Measurements from ENCODE around the gene NTHL1.
"Not testable (repeated sequence)": the region's sequence is repeated elsewhere in the genome, so short reads cannot be mapped to it uniquely, and the experiment has no call there.

NTHL1 gene

DNA sequence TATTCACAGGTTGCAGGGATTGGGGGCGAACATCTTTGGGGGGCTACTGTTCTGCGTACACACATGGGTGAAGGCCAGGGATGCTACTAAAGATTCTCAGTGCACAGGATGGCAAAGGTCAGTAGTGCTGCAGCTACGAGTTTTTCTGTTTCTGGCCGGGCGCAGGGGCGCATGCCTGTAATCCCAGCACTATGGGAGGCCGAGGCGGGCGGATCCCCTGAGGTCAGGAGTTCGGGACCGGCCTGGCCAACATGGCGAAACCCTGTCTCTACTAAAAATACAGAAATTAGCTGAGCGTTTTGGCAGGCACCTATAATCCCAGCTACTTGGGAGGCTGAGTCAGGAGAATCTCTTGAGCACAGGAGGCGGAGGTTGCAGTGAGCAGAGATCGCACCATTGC lies 34.1 kb downstream of the NTHL1 start:
- ChIA-PET POLR2A (interaction anchor here (1.9 kb wide), 1 partner anchor 49 kb away, joined by 5 read pairs; the partner anchor contains the start of gene RPS2), CTCF (interaction anchor here (1.1 to 2.5 kb wide), 3 partner anchors 9 to 138 kb away, joined by 3 to 11 read pairs (median 11); no protein-coding TSS in a partner anchor)
- peaks cover 9% of the 10 kb centered on the region for H3K4me1 ChIP-seq (ENCODE audit: control insufficient read depth, insufficient read depth, low read length)
- no peak overlapping the region for H3K4me3 ChIP-seq (ENCODE audit: low read depth, low read length)
- H3K36me3 ChIP-seq (ENCODE audit: control insufficient read depth in 2 of 2, insufficient read depth in 1 of 2, low read length in 2 of 2), result peaks cover 0 to under 1% of the 10 kb centered on the region in 2 experiments; a peak in 1 of 3 replicates
- H3K27ac ChIP-seq (ENCODE audit: extremely low read depth, low read depth, low read length), result no peak overlapping the region
- no peaks in the 10 kb centered on the region for H3K9me3 ChIP-seq (ENCODE audit: control insufficient read depth, insufficient read depth, low read depth, low read length)
- TF ChIP-seq ZNF132 (tag by site-specific recombination; IDR thresholded peaks at IDR 0.05; ENCODE audit: borderline replicate concordance), result no peak
- TF ChIP-seq ZNF10 (tag by site-specific recombination; IDR thresholded peaks at IDR 0.05), result no peak
- TF ChIP-seq ZNF140 (tag by site-specific recombination; IDR thresholded peaks at IDR 0.05), result no peak

DNA sequence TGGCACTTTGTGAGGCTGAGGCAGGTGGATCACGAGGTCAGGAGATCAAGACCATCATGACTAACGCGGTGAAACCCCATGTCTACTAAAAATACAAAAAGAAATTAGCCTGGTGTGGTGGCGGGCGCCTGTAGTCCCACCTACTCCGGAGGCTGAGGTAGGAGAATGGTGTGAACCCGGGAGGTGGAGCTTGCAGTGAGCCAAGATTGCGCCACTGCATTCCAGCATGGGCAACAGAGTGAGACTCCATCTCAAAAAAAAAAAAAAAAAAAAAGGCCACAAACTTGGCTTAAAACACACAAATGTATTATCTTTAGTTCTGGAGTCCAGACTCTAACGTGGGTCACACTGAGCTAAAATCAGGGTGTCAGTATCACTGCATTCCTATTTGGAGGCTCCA lies 35.9 kb downstream of the NTHL1 start:
- not testable (repeated sequence) for H3K9me3 ChIP-seq (ENCODE audit: control insufficient read depth, insufficient read depth, low read depth, low read length); H3K4me3 ChIP-seq (ENCODE audit: low read depth, low read length); H3K27ac ChIP-seq (ENCODE audit: extremely low read depth, low read depth, low read length)
- Histone ChIP-seq H3K4me1 (ENCODE audit: control insufficient read depth, insufficient read depth, low read length) (peaks cover 27% of the 10 kb centered on the region), H3K36me3 (ENCODE audit: control insufficient read depth in 2 of 2, insufficient read depth in 1 of 2, low read length in 2 of 2) (peaks cover 0 to 14% of the 10 kb centered on the region in 2 experiments; a peak in 1 of 3 replicates)
- ChIA-PET POLR2A (interaction anchor here (0.6 to 2.0 kb wide), 4 partner anchors 8 to 496 kb away, joined by 5 to 11 read pairs (median 6); partner anchors contain the start of genes RPS2 and TRAF7), CTCF (interaction anchor here (0.9 to 2.5 kb wide), 6 partner anchors 8 to 142 kb away, joined by 3 to 11 read pairs (median 6); no protein-coding TSS in a partner anchor)
- TF ChIP-seq ZNF18 (tag by site-specific recombination; IDR thresholded peaks at IDR 0.05), result peak; percentile 95

- peaks cover 24% of the 10 kb centered on the region for H3K4me1 ChIP-seq (ENCODE audit: control insufficient read depth, insufficient read depth, low read length)
- no peaks in the 10 kb centered on the region for H3K9me3 ChIP-seq (ENCODE audit: control insufficient read depth, insufficient read depth, low read depth, low read length)
- CTCF ChIA-PET, result interaction anchor here (1.6 kb wide), 1 partner anchor 131 kb away, joined by 7 read pairs; no protein-coding TSS in a partner anchor
- peak within 1 kb of the TSS; percentile 75 for H3K4me3 ChIP-seq (ENCODE audit: low read depth, low read length)
- peak within 1 kb of the TSS; percentile 97 for H3K27ac ChIP-seq (ENCODE audit: extremely low read depth, low read depth, low read length)
- POLR2A ChIA-PET, result interaction anchor here (2.7 kb wide), 1 partner anchor 145 kb away, joined by 17 read pairs; the partner anchor contains the start of gene TRAF7
- peaks cover 0 to 23% of the 10 kb centered on the region in 2 experiments; a peak in 1 of 3 replicates for H3K36me3 ChIP-seq (ENCODE audit: control insufficient read depth in 2 of 2, insufficient read depth in 1 of 2, low read length in 2 of 2)
- TF ChIP-seq ZNF561 (tag by site-specific recombination; IDR thresholded peaks at IDR 0.05; ENCODE audit: borderline replicate concordance) (no peak; the same call in 1 of the 2 replicates), ZNF426 (tag by site-specific recombination; IDR thresholded peaks at IDR 0.05) (no peak), ZBTB48 (tag by site-specific recombination; IDR thresholded peaks at IDR 0.05) (0 out of 2 replicates have a peak, but pooled peaks have one; percentile 27), ZSCAN30 (tag by site-specific recombination; IDR thresholded peaks at IDR 0.05) (peak; percentile 93), ZNF639 (tag by site-specific recombination; IDR thresholded peaks at IDR 0.05) (peak; percentile 65; the same call in 1 of the 2 replicates), ZNF24 (tag by site-specific recombination; IDR thresholded peaks at IDR 0.05) (peak; percentile 74; the same call in 1 of the 2 replicates), ZNF501 (tag by site-specific recombination; IDR thresholded peaks at IDR 0.05) (peak; percentile 61; the same call in 1 of the 2 replicates), SP2 (tag by site-specific recombination; IDR thresholded peaks at IDR 0.05) (peak; percentile 51), KLF9 (tag by site-specific recombination; IDR thresholded peaks at IDR 0.05; ENCODE audit: low read depth) (peak; percentile 45; the same call in 1 of the 2 replicates), ZBTB44 (tag by site-specific recombination; IDR thresholded peaks at IDR 0.05) (peak; percentile 64; the same call in 1 of the 2 replicates), ZNF449 (tag by site-specific recombination; IDR thresholded peaks at IDR 0.05) (peak; percentile 46; the same call in 1 of the 2 replicates), ZFP37 (tag by site-specific recombination; IDR thresholded peaks at IDR 0.05) (peak; percentile 78), SP7 (tag by site-specific recombination; IDR thresholded peaks at IDR 0.05) (peak; percentile 76), BCL11A (tag by site-specific recombination; IDR thresholded peaks at IDR 0.05; ENCODE audit: low read depth) (no peak), KLF16 (tag by site-specific recombination; IDR thresholded peaks at IDR 0.05) (peak; percentile 75; the same call in 1 of the 2 replicates), MZF1 (tag by site-specific recombination; IDR thresholded peaks at IDR 0.05; ENCODE audit: borderline replicate concordance) (peak; percentile 14; the same call in 1 of the 2 replicates), YY2 (tag by site-specific recombination; IDR thresholded peaks at IDR 0.05) (0 out of 2 replicates have a peak, but pooled peaks have one; percentile 25), ZNF112 (tag by site-specific recombination; IDR thresholded peaks at IDR 0.05) (no peak), ZNF184 (tag by site-specific recombination; IDR thresholded peaks at IDR 0.05) (peak; percentile 34; the same call in 1 of the 2 replicates), KLF10 (tag by site-specific recombination; IDR thresholded peaks at IDR 0.05) (peak; percentile 57; the same call in 1 of the 2 replicates)
These were observed 37.7 kb downstream of the NTHL1 start, which contains the start of gene ZNF598 for GRCh38 chr16:2009791-2010510. TSS of gene ZNF598 (minus strand) at chr16:2009821.
